Suppressor macrophage (primary cell): ENCODE data around the gene NATD1.
A peak's percentile ranks its signal among the peaks of the same experiment; 100 is the strongest.

Experiments
- DNase-seq, 4 experiments: peaks; one replicate each; pipeline ENCODE4 v3.0.0-alpha.2; 2020 to 2022

Gene NATD1

GRCh38 chr17:21275579-21276263 lies 22.5 kb upstream of the NATD1 start:
- peak; percentile 92 to 98 (median 94) for DNase-seq

GRCh38 chr17:21275047-21275578 lies 21.9 kb upstream of the NATD1 start:
- DNase-seq: no peak

GRCh38 chr17:21272881-21273792 lies 19.9 kb upstream of the NATD1 start:
- DNase-seq: peak in 1 of 4 experiments; percentile 35

GRCh38 chr17:21272250-21272649 lies 19.0 kb upstream of the NATD1 start:
- no peak for DNase-seq

GRCh38 chr17:21271454-21272183 lies 18.4 kb upstream of the NATD1 start:
- no peak for DNase-seq

- DNase-seq: no peak
Measured at GRCh38 chr17:21269394-21269793, 16.2 kb upstream of the NATD1 start.

- DNase-seq: no peak
Measured at GRCh38 chr17:21268596-21269188, 15.5 kb upstream of the NATD1 start.

GRCh38 chr17:21263376-21263775 lies 10.2 kb upstream of the NATD1 start:
- no peak for DNase-seq

GRCh38 chr17:21262259-21262993 lies 9.2 kb upstream of the NATD1 start:
- DNase-seq: no peak

- no peak for DNase-seq
Measured at GRCh38 chr17:21258593-21258992, 5.4 kb upstream of the NATD1 start.

- DNase-seq: no peak
Measured at GRCh38 chr17:21253646-21254441, 634 bp upstream of the NATD1 start.

- no peak for DNase-seq
Measured at GRCh38 chr17:21252289-21252795, 868 bp downstream of the NATD1 start.

- DNase-seq: no peak
Measured at GRCh38 chr17:21251337-21252010, 1.7 kb downstream of the NATD1 start.

GRCh38 chr17:21250854-21251253 lies 2.4 kb downstream of the NATD1 start:
- DNase-seq: no peak

- peak; percentile 10 to 31 (median 12) for DNase-seq
Measured at GRCh38 chr17:21249920-21250703, 3.1 kb downstream of the NATD1 start.

- no peak for DNase-seq
Measured at GRCh38 chr17:21249086-21249795, 4.0 kb downstream of the NATD1 start.

- no peak for DNase-seq
Measured at GRCh38 chr17:21248500-21248899, 4.7 kb downstream of the NATD1 start.

- no peak for DNase-seq
Measured at GRCh38 chr17:21247552-21248258, 5.5 kb downstream of the NATD1 start.
